C4-2B (cell line): ENCODE results near the gene BNIPL.

Experiments used
- H3K27ac ChIP-seq: fragments of 450-650 bp; 2 replicates; pipeline ENCODE4 v1.5.1; 2017
- ZFX ChIP-seq: fragments of 450-650 bp; IDR thresholded peaks from 2 replicates; pipeline ENCODE4 v1.6.1; 2017
- TF ChIP-seq, protein P1 (sequence below): fragments of 450-650 bp; conservative IDR thresholded peaks from 2 replicates; pipeline ENCODE4 v1.5.1; 2017; ENCODE audit warnings: mild to moderate bottlenecking

The BNIPL gene

DNA sequence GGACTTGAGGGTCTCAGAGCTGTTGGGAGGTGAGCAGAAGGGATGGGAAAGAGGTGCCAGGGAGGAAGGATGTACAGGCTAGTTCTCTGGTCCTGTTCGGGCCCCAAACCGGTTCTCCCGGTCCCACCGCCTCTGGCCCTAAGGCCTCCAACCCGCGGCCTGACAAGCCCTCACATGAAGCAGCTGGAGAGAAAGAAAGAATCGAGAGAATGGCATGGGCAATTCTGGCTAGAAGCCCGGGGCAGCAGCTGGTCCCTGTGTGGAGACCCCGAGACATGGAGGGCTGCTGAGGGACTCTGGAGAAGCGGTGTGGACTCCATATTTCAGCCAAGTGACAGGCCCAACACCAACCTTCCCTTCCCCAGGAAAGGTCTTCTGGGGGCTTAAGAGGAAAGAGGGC is 22.3 kb downstream of the BNIPL start:
- TF ChIP-seq, protein P1, sequence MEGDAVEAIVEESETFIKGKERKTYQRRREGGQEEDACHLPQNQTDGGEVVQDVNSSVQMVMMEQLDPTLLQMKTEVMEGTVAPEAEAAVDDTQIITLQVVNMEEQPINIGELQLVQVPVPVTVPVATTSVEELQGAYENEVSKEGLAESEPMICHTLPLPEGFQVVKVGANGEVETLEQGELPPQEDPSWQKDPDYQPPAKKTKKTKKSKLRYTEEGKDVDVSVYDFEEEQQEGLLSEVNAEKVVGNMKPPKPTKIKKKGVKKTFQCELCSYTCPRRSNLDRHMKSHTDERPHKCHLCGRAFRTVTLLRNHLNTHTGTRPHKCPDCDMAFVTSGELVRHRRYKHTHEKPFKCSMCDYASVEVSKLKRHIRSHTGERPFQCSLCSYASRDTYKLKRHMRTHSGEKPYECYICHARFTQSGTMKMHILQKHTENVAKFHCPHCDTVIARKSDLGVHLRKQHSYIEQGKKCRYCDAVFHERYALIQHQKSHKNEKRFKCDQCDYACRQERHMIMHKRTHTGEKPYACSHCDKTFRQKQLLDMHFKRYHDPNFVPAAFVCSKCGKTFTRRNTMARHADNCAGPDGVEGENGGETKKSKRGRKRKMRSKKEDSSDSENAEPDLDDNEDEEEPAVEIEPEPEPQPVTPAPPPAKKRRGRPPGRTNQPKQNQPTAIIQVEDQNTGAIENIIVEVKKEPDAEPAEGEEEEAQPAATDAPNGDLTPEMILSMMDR = no peak
- TF ChIP-seq ZFX = peak; percentile 76

DNA sequence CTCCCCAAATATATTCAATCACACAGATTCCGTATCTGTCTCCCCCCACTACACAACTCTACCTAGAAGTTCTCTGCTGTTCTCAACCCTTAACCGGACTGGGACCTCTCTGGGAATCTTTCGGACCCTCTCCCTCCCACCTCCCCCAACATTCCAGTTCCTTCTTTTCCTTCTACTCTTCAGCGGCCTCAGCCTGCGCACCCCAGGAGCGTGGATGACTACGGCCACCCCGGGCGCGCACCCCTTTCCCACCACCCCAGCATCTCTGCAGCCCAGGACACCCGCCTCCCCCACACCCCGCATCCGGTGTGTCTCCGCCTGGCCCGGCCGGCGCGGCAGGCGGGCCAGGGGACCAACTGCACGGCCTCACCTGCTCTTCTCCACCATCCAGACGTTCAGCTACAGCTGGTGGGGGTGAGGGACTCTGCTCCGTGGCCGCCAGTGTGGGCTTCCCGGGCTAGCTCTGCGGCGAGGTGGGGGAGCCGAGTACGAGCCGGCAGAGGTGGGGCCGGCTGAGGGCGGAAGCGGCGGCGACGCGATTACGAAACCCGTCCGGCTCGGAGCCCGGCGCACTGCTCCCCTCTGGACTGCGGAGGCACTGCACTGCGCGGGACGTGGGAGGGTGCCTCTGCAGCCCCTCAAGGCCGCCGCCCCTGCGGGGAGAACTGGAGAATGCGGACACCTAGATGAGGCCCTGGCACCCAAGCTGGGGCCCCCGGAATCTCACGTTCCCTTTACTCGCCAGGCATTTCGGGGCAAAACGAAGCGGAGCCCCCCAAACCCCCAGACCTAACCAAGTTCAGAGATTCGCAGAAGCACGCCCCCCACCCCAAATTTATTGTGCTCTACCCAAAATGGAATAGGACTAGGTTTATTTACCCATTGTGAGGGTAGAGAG is 23.0 kb downstream of the BNIPL start, which contains the start of gene CDC42SE1:
CDC42SE1 (minus strand) TSS at position 514 of the 898 bp plus-strand sequence. CDS start 3,892 bp downstream, outside the sequence.
- peak within 1 kb of the TSS; percentile 97 for H3K27ac ChIP-seq
- TF ChIP-seq, protein P1 = peak; percentile 91
- TF ChIP-seq ZFX = peak; percentile 43; the same call in 1 of the 2 replicates

More for the DNA sequence above, 22.3 kb downstream of the BNIPL start:
- peak overlapping the region; percentile 97 for H3K27ac ChIP-seq

DNA sequence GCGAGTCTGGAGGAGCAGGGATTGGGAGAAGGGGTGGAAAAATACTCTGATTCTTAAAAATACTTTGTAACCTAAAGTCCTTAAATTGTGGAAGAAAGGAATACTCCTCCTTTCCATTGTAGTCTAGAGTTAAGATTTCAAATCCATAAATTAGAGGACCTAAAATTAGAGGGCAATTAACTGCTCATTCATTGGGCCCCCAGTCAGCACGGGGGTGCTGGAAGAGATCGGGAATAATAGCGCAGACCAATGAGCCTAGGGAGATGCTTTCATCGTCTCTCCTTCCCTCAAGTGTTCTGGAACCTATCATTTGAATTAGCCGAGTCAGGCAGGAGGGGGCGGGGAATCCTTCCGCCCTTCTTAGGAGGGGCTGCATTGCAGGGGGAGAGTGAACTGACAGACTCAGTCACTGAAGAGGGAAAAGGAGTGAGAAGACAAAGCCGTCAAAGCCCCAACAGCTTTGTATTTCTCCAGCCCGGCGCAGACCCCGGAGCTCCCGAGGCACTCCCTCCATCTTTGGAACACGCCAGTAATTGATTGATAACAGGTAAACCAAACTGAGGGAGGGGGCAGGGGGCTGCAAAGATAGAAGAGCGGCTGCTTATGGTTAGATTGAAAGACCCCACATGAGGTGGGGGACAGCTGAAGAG is 23.7 kb downstream of the BNIPL start, which contains the start of gene MLLT11:
MLLT11 (plus strand) TSS at position 391 of the 650 bp plus-strand sequence. CDS start 6,828 bp downstream, outside the sequence.
- TF ChIP-seq, protein P1 = no peak
- no peak for TF ChIP-seq ZFX
- H3K27ac ChIP-seq = peak within 1 kb of the TSS; percentile 97

DNA sequence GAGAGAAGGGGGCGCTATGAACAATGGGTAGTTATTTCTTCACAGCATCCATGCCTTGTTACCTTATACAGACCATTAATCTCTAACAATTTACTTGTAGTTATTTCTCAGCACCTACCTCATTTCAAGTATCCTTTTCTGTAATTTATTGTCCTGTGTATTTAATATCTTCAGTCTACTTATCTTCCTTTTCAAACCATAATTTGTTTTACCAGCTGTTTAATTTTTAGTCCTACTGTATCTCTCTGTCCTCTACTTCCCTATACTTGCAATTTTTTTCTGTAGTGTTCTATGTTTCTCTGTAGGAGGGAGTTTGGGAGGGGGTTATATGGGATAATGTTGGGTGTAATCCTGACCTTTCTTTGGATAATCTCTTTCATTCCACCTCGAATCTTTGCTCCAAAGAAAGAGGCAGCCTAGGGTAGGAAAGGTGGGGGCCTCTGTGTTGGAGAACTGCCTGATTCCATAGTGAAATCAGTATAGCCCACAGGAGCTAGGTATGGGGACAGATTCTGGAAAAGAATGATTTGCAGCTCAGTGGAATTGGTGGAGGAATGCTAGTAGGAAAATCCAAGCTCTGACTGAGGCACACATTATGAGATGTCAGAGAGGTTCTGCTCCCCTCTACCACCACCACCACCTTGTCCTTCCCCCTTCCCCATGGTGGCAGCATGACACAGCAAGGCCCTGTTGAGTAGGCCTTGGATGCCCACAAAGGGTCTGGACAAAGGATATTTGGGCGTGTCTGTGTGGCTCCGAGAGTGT is 24.5 kb downstream of the BNIPL start:
- TF ChIP-seq ZFX = no peak
- TF ChIP-seq, protein P1 = no peak
- no peak overlapping the region for H3K27ac ChIP-seq

DNA sequence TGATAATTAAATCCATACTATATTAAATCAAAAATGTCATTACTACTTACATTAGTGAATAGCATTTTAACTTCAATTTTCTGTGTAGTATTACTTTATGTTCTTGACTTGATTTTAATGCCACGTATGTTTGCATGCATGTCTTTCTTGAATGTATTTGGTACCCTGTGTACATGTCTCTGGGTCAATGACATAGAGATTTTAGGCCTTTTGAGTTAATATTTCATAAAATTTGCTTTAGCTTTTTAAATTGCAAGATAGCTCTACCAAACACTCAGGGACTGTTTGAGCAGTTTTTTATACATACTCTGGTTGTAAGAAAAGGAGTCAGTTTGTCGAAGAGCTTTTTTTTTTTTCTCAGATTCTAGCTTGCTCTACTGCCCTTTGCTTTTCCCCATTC is 25.3 kb downstream of the BNIPL start:
- TF ChIP-seq ZFX = no peak
- TF ChIP-seq, protein P1 = no peak
- no peak overlapping the region for H3K27ac ChIP-seq

DNA sequence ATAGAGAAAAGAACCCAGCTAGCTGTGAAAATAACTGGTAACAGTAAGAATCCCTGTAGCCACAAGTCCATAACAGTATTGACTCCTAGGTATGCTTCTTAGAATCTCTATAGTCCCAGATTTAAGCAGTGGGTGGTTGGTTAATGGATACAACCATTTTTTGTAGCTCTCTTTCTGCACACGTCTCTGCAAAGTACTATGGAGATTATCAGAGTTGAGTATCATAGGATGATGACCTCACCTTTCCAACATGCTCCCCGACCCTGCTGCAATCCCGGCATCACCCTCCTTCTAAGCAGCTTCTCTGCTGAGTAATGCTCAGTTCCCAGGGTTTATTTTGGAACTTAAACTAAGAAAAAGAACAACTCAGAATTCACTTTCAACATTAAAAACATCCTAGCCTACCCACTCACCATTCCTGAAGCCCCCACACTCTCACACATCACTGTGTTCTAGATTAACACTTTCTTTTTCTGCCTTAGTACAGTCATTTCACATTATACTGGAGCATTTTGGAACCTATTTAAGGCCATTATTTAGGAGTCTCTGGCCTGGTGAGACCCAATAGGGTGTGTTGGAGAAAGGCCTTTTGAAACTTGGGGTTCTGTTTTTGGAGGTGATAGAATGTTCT is 26.5 kb downstream of the BNIPL start:
- TF ChIP-seq, protein P1 = no peak
- no peak for TF ChIP-seq ZFX
- H3K27ac ChIP-seq = no peak overlapping the region
